Activated CD8-positive, alpha-beta memory T cell treated with anti-CD3 and anti-CD28 coated beads for 36 hours (primary cell): ENCODE measurements around the gene KRTAP4-9. TPM values are rescaled to one million over a fixed set of nuclear protein-coding genes. Genes with fewer than 3 reads are reported as not detected.
"Not testable (repeated sequence)": the region's sequence is repeated elsewhere in the genome, so short reads cannot be mapped to it uniquely, and the experiment has no call there.

ENCODE experiments used
- CTCF ChIA-PET: fragments of 350-600 bp; sonication (Branson Sonifier 250); formaldehyde crosslinking; loops from one replicate; lab custom pipeline; 2021; ENCODE audit warnings: antibody characterized with exemption; lab: Charles Lee
- POLR2A ChIA-PET: fragments of 350-600 bp; sonication (Branson Sonifier 250); formaldehyde crosslinking; loops from one replicate; lab custom pipeline; 2021; ENCODE audit warnings: antibody characterized with exemption; lab: Charles Lee
- total RNA-seq, 2 experiments: library from RNA; stranded (reverse); gene quantifications; one replicate each; pipeline ENCODE4 v1.2.3, GENCODE V29; 2021

The KRTAP4-9 gene
- total RNA-seq, 2 experiments from 2014 or later, result not detected

- CTCF ChIA-PET, POLR2A ChIA-PET: not testable (repeated sequence)
These were observed 16.3 kb upstream of the KRTAP4-9 start for GRCh38 chr17:41088760-41089352.

- ChIA-PET CTCF (no interaction called here), POLR2A (no interaction called here)
These were observed 9.1 kb upstream of the KRTAP4-9 start for GRCh38 chr17:41096055-41096454.

DNA sequence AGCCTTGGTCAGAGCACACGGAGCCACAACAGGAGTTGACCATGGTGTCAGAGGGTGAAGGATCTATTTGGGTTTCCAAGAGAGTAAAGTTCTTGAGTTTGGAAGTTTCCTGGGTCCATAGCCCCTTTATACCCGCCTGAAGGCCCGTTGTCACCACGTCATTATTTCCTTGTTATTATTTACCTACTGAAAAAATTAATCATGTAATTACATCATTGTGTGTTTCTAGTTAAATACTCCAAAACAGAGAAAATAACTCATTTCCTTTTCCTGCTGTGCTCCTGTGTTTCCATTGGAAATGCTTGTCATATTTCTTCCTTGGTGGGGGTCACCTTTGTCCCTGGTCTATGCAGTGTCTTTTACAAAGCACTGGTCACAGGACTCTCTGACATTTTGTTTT, 7.1 kb upstream of the KRTAP4-9 start, which contains the start of gene KRTAP4-8:
Gene KRTAP4-8, minus strand, starts transcription at position 101 of the 400 bp plus-strand sequence. Its CDS starts 58 bp downstream, at position 43.
- ChIA-PET CTCF (no interaction called here), POLR2A (no interaction called here)

- ChIA-PET CTCF (no interaction called here), POLR2A (no interaction called here)
These were observed 6.7 kb upstream of the KRTAP4-9 start for GRCh38 chr17:41098481-41098880.

GRCh38 chr17:41099682-41100480, 5.3 kb upstream of the KRTAP4-9 start:
- POLR2A ChIA-PET, result not testable (repeated sequence)

GRCh38 chr17:41101586-41102259, 3.5 kb upstream of the KRTAP4-9 start, which contains the start of gene KRTAP4-16:
KRTAP4-16 (minus strand) TSS chr17:41102209; CDS start chr17:41102209, 0 bp downstream.
- POLR2A ChIA-PET, result no interaction called here
- CTCF ChIA-PET, result no interaction called here

More at GRCh38 chr17:41099682-41100480, 5.3 kb upstream of the KRTAP4-9 start:
- CTCF ChIA-PET, result not testable (repeated sequence)

- CTCF ChIA-PET, result no interaction called here
- POLR2A ChIA-PET, result no interaction called here
These were observed 1.3 kb upstream of the KRTAP4-9 start for GRCh38 chr17:41103896-41104295.

- POLR2A ChIA-PET, CTCF ChIA-PET: not testable (repeated sequence)
These were observed 677 bp upstream of the KRTAP4-9 start for GRCh38 chr17:41104386-41105038.

DNA sequence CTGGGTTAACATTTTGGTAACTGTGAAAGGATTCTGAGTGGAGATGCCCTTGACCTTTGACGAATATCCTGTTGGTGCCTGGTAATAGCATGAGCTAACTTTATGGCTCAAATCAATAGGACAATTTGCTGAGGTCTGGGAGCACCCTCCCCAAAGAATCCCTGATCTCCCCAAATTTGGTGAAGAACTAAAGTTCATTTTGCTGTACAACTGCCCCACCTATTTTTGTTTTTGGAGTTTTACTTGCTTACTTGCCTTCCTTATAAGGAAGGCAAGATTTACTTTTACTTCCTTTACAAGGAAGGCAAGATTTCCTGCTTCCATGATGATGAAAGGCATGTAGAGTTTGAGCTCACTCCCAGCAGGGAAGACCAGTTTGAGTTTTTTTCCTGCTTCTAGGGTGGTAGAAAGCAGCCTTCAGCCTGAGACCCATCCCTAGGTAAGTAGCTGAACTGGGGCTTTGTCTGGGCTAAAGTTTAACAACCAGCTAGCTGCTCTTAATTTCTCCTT, 2.8 kb downstream of the KRTAP4-9 start:
- CTCF ChIA-PET, result no interaction called here
- POLR2A ChIA-PET, result no interaction called here

DNA sequence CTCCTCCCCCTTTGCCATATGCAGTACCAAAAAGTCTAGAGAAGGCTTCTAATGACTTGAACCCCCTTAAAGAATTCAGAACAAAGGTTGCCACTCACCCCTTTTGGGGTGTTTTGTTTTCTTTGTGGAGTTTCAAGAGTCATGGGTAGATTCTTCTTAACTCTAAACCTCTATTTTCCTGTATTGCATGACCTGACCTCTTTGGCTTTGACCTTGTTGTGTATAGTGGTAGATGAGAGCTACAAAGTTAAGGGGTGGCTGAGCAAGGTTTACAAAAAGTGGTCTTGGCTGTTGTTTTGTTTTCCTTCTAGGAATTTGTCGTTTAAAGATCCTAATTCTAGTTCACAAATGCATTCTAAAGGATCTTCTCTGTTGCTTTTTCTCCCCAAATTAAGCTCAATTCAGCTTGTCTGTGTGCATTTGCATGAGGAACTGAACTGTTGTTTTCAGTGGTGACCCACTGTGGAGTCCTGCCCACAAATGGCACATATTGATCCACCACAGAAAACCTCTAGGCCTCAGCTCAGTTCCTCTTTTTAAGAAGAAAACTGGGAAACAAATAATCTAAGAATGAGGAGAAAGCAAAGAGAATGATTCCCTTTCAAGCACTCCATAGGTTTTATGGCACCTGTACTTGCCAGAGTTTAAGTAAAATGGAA, 3.7 kb downstream of the KRTAP4-9 start:
- POLR2A ChIA-PET, result not testable (repeated sequence)

DNA sequence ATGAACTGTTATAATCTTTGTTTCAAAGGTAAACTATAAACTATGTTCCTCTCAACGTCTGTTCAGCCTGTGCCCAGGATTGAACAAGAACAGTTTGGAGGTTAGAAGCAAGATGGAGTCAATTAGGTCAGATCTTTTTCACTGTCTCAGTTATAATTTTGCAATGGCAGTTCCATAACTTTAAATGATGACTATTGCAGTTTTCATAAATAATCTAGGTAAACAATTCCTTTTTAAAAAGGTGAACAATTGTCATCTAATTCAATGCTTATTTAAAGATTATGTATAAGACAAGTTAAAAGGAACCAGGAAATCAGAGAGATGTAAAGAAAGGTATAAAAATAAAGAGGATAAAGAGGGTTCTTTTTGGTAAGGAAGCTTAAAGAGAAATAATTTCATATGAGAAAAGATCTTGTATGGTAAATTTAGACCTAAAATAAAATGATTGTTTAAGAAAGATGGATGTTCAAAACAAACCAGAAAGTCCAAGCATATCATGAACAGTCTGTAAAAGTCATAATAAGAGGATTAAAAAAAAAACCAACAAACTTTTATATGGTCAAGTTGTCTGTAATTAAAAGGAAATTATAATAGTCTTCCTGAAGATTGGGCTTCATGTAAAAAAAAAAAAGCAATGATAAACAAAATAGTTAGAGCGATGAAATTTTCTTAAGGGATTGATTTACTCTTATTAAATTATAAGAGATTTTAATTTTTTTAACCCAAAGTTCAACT, 6.1 kb downstream of the KRTAP4-9 start:
- ChIA-PET POLR2A (no interaction called here), CTCF (no interaction called here)

More for the DNA sequence above, 3.7 kb downstream of the KRTAP4-9 start:
- CTCF ChIA-PET, result not testable (repeated sequence)

GRCh38 chr17:41116297-41116696, 11.1 kb downstream of the KRTAP4-9 start:
- POLR2A ChIA-PET, result no interaction called here

GRCh38 chr17:41117846-41118386, 12.7 kb downstream of the KRTAP4-9 start, which contains the start of gene KRTAP4-11:
KRTAP4-11 (minus strand) TSS chr17:41118373; CDS start chr17:41118315, 58 bp downstream.
- CTCF ChIA-PET, POLR2A ChIA-PET: not testable (repeated sequence)

More at GRCh38 chr17:41116297-41116696, 11.1 kb downstream of the KRTAP4-9 start:
- CTCF ChIA-PET, result no interaction called here

GRCh38 chr17:41118721-41119120, 13.5 kb downstream of the KRTAP4-9 start:
- POLR2A ChIA-PET, result no interaction called here
- CTCF ChIA-PET, result no interaction called here

GRCh38 chr17:41119696-41120690, 14.8 kb downstream of the KRTAP4-9 start:
- CTCF ChIA-PET, POLR2A ChIA-PET: not testable (repeated sequence)

GRCh38 chr17:41121742-41122141, 16.6 kb downstream of the KRTAP4-9 start:
- POLR2A ChIA-PET, result no interaction called here
- CTCF ChIA-PET, result no interaction called here
